GM13977 (cell line): ENCODE data around the gene LRP3.

ENCODE experiments used
- DNase-seq: peaks from one replicate; pipeline ENCODE4 v3.0.0; 2012; ENCODE audit warnings: low spot score
- in situ Hi-C: fragments of 300-500 bp; cut with MboI; formaldehyde crosslinking; loops from one replicate; pipeline ENCODE4 v1.12.0; 2022; ENCODE audit warnings: low sequenced_read_pairs, low pct_unique_long_range_greater_than_20kb, mixed read lengths, inconsistent platforms; ENCODE audit not compliant: unreplicated experiment
- TF ChIP-seq, protein P1 (sequence below): IDR thresholded peaks from 2 replicates; pipeline ENCODE4 v1.5.1; 2012; ENCODE audit warnings: mild to moderate bottlenecking, control low read depth; ENCODE audit not compliant: insufficient read depth; ENCODE audit errors: extremely low read depth, missing control alignments

The LRP3 gene

DNA sequence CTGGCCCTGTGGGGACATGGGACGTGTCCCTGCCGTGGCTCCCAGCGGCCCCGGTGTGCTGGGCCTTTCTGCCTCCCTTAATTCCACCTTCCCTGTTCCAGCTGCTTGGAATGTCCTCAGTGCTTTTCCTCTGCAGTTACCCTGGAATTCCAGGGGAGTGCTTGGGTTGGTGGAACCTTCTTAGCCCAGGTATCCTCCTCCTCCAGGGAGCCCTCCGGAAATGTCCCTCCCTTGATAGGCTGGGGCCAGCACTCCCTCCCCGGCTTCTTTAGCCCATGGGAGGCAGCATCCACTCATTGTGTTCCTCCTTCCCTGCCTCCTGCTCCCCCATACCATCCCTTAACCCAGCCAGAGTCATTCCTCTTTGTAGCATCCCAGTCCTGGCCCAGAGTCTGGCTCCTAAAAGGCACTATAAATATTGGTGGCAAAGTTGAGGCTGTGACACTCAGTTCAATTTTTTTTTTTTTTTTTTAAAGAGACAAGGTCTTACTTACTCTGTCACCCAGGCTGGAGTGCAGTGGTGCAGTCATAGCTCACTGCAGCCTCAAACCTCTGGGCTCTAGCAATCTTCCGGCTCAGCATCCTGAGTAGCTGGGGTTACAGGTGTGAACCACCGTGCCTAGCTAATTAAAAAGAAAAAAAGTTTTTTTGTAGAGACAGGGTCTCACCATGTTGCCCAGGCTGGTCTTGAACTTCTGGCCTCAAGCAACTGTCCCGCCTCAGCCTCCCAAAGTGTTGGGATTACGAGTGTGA is 45.3 kb downstream of the LRP3 start:
- in situ Hi-C loops = loop anchor here (10.0 kb wide), 1 partner anchor 165 kb away; no protein-coding TSS in a partner anchor
- no peak for DNase-seq
- TF ChIP-seq, protein P1, sequence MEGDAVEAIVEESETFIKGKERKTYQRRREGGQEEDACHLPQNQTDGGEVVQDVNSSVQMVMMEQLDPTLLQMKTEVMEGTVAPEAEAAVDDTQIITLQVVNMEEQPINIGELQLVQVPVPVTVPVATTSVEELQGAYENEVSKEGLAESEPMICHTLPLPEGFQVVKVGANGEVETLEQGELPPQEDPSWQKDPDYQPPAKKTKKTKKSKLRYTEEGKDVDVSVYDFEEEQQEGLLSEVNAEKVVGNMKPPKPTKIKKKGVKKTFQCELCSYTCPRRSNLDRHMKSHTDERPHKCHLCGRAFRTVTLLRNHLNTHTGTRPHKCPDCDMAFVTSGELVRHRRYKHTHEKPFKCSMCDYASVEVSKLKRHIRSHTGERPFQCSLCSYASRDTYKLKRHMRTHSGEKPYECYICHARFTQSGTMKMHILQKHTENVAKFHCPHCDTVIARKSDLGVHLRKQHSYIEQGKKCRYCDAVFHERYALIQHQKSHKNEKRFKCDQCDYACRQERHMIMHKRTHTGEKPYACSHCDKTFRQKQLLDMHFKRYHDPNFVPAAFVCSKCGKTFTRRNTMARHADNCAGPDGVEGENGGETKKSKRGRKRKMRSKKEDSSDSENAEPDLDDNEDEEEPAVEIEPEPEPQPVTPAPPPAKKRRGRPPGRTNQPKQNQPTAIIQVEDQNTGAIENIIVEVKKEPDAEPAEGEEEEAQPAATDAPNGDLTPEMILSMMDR = no peak

- in situ Hi-C loops = no loop called here
- no peak for DNase-seq
Measured at GRCh38 chr19:33240181-33240771, 46.1 kb downstream of the LRP3 start.

GRCh38 chr19:33241091-33241529 is 47.0 kb downstream of the LRP3 start:
- in situ Hi-C loops = no loop called here
- TF ChIP-seq, protein P1 = no peak
- DNase-seq = no peak

More at GRCh38 chr19:33240181-33240771, 46.1 kb downstream of the LRP3 start:
- TF ChIP-seq, protein P1 = no peak

GRCh38 chr19:33241530-33242101 is 47.5 kb downstream of the LRP3 start:
- in situ Hi-C loops = no loop called here
- no peak for DNase-seq

DNA sequence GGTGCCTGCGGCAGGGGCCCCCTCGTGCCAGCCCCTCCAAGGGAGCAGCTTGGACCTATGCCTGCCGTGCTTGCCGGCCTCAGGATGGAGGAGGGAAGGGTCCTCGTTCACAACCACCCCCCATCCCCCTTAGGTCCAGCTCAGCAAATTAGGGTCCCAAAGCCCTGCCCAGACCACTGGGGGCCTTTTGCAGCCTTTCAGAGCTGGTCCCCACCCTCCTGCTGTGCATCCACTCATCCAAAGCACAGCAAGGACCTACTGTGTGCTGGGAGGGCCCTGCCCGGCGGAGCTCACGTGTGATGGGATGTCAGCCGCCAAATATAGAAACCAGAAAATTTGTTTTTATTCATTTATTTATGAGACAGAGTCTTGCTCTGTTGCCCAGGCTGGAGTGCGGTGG is 48.0 kb downstream of the LRP3 start:
- in situ Hi-C loops = no loop called here
- DNase-seq = no peak
- TF ChIP-seq, protein P1 = no peak

More at GRCh38 chr19:33241530-33242101, 47.5 kb downstream of the LRP3 start:
- TF ChIP-seq, protein P1 = peak; percentile 70

- in situ Hi-C loops = no loop called here
- DNase-seq = no peak
- TF ChIP-seq, protein P1 = no peak
Measured at GRCh38 chr19:33242911-33243310, 48.8 kb downstream of the LRP3 start.
